ENCODE data around the gene CRYBG2. TPM values are rescaled to one million over a fixed set of nuclear protein-coding genes. Genes with fewer than 3 reads are reported as not detected.

CRYBG2 gene
- total RNA-seq, 2 donors from 2014 or later = 0.52 TPM; not detected in 1

DNA sequence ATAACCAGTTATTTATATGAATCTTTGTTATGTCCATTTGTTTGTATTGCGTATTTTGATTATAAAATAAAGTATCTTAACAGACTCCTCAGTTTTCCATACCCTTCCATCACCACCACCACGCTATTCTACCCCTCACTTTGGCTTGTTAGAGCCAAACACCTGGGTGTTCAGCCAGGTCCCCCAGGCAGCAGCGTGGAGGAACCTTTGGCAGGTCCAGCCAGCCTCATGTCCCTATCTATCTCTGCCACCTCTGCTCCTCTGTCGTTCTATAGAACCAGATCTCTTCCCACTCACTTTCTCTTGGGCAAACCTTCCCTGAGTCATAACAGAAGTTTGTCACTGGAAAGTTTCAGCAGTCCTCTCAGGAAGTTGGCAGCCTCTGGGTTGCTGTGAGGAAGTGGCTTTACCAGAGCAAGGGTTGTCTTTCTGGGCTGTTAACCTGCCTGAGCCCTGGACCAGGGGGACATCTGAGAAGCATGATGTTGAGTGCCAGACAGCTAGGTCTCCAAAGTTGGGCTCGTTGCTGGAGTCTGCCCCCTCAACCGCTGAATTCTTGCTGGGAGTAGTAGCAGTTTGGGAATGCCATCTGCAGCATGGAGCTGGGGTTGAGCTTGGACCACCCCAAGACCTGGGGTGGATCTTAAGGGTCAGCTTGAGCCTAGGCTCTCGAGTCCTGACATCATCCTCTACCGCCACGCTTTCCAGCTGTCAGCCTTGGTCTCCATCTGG, 75.0 kb downstream of the CRYBG2 start:
- intact Hi-C loops (cut with DNase I) = no loop called here
- no peak for DNase-seq (ENCODE audit: low spot score)

DNA sequence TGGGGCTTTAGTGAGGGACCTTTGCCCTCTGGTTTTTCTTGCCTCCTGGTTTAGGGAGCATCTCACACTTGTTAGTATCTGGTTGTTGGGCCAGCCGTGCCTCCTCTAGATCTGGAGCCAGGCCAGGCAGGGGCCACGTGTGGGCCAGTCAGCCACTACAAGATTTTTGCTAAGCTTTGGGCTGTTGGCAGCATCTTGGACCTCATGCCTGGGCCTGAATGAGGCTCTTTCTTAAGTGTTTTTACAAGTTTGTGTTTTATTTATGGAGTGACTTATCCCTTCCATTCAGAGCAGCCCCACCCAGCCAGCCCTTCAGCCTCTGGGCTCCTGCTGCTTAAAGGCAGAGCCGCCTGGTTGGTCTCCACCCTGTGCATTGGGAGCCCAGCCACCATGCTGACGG, 75.6 kb downstream of the CRYBG2 start:
- peak; percentile 93 for DNase-seq (ENCODE audit: low spot score)
- intact Hi-C loops (cut with DNase I) = no loop called here

DNA sequence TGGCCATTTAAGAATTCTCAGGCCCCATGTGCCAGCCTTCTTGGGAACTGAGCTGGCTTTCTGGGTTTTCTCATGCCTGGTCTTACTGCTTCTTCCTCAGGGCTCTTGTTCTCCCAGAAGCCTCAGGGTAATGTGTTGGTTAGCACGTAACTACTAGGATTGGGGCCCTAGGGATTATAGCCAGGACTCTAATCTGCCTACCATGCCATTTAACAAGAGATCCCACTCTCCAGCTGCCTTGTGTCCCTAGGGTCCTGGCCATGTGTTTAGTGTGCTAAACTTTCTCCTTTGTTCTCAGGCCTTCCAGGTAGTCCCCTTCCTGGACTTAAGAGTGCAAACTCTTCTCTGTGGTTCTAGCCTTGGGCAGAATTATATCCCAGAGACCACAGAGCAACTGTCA, 76.2 kb downstream of the CRYBG2 start:
- no peak for DNase-seq (ENCODE audit: low spot score)
- intact Hi-C loops (cut with DNase I) = no loop called here

DNA sequence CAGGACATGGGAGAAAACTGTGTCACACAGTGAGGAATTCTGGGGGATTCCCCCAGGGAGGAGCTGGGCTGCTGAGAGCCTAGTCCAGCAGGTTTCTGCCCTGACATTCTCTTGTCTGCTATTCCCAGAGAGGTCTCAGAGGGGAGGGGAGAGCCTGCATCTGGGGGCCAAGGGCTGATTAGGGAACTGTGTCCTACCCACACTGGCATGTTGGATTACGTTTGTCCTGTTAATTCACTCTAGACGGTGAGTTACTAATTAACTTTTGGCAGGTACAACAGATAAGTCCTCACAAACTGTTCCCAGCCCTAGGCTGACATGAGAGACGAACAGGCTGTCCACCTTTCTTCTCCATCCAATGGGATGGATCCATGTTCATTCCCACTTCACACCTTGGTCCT, 76.7 kb downstream of the CRYBG2 start:
- no peak for DNase-seq (ENCODE audit: low spot score)
- intact Hi-C loops (cut with DNase I) = no loop called here

DNA sequence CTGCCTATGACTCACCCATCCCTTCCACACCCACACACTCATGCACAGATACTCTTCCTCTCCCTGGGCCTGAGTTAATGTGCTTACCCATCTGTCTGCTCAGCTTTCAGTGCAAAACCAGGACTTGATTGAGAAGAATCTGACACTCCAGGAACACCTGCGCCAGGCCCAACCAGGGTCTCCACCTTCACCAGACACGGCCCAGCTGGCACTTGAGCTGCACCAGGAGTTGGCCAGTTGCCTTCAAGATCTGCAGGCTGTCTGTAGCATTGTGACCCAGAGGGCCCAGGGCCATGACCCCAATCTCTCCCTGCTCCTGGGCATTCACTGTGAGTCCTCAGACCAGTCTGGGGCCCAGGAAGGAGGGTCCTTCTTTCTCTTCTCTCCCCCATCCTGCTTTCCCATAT, 77.5 kb downstream of the CRYBG2 start:
- intact Hi-C loops (cut with DNase I) = no loop called here
- DNase-seq (ENCODE audit: low spot score) = no peak

DNA sequence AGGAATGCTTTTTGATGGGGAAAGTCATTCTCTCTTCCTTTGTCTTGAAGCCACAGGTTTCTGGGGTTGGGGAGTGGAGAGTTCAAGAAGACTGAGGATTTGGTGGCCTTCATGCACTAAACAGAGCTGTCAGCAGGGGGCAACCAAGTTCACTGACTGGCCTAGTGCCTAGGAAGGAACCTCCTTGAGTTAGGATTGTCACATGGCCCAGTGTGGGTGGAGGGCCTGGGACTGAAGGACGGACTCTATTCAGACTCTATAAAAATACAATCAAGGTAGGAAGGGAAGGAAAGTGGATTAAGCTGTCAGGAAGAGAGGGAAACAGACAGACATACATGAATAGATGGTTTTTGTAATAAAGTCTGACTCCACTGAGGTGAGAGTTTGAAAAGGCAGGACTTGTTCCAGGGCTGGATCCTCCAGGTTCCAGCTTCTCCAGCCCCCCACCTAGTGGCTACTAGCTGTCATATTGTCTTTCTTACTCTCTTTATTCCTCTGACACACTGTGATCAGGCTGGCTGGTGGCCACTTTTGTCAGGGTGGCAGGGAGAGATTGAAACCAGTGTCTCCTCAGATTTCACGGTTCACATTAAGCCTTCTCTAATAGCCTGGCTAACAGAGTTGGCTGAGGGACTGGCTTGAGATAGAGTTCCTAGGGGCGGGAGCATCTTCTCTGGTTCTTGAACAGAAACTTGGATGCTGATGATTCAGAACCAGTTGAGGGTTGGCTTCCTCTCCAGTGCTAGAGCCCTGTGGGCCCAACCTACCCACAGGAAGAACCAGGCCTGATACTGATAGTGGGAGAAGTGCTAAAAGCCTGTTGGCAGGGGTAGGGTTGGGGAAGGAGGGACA, 78.1 kb downstream of the CRYBG2 start:
- DNase-seq (ENCODE audit: low spot score) = peak; percentile 94
- intact Hi-C loops (cut with DNase I) = loop anchor here in 1 of 2 donors (2.0 kb wide), 1 partner anchor 47 kb away; no protein-coding TSS in a partner anchor

DNA sequence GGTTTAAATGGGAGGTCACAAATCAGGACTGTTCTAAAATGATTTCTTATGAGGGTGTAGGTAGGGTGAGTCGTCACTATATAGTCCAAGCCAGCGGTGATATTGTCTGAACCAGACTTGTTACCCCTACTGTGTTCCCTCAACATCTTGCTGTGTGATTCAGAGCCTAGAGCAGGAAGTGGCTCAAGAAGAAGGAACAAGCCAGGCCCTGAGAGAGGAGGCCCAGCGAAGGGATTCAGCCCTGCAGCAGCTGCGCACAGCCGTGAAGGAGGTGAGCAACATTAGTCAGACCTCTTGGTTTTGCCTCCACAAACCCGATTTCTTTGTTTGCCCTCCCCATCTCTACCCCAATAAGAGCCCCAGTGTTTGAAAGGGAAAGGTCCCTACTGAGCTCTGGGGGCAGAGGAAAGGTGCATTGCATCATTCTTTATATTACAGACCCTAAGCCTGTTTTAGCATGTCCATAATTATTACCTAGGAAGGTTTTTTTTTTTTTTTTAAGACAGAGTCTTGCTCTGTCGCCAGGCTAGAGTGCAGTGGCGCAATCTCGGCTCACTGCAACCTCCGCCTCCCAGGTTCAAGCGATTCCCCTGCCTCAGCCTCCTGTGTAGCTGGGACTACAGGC, 79.0 kb downstream of the CRYBG2 start:
- intact Hi-C loops (cut with DNase I) = loop anchor here (2.0 to 5.0 kb wide), 2 partner anchors 47 to 48 kb away; no protein-coding TSS in a partner anchor
- DNase-seq (ENCODE audit: low spot score) = no peak

Other genes with a start within 250 kb of the CRYBG2 start
- 1 to 10 TPM; 8.1 to 8.4 TPM for gene PDIK1L, start 242.3 kb downstream of the CRYBG2 start, total RNA-seq
- gene FAM110D, start 195.1 kb downstream of the CRYBG2 start, total RNA-seq = 1 to 10 TPM; 4.5 to 4.7 TPM
- gene C1orf232, start 185.2 kb downstream of the CRYBG2 start, total RNA-seq = not detected
- 10 to 100 TPM; 14.9 to 17.6 TPM for gene ZNF593, start 184.2 kb downstream of the CRYBG2 start, total RNA-seq
- not detected for gene ZNF593OS, start 182.3 kb downstream of the CRYBG2 start, total RNA-seq
- 1 to 10 TPM in 1 of 2 donors, under 1 TPM in 1; 0.32 to 2.4 TPM for gene CNKSR1, start 176.6 kb downstream of the CRYBG2 start, total RNA-seq
- not detected for gene CATSPER4, start 163.5 kb downstream of the CRYBG2 start, total RNA-seq
- 1 to 10 TPM; 2.8 to 3.7 TPM for gene CEP85, start 119.9 kb downstream of the CRYBG2 start, total RNA-seq
- 100 to 1,000 TPM; 163 to 190 TPM for gene SH3BGRL3, start 74.0 kb downstream of the CRYBG2 start, total RNA-seq
- 10 to 100 TPM; 12.2 to 17.1 TPM for gene UBXN11, start 47.5 kb downstream of the CRYBG2 start, total RNA-seq
- 10 to 100 TPM in 1 of 2 donors, 1 to 10 TPM in 1; 7.0 to 16.1 TPM for gene CD52, start 36.2 kb downstream of the CRYBG2 start, total RNA-seq
- gene ZNF683, start 18.6 kb upstream of the CRYBG2 start, total RNA-seq = not detected
- not detected for gene LIN28A, start 56.7 kb upstream of the CRYBG2 start, total RNA-seq
- gene DHDDS, start 78.2 kb upstream of the CRYBG2 start, total RNA-seq = 10 to 100 TPM; 43.3 to 45.2 TPM
- gene HMGN2, start 118.3 kb upstream of the CRYBG2 start, total RNA-seq = 100 to 1,000 TPM; 129 to 265 TPM
- 10 to 100 TPM; 10.2 to 13.9 TPM for gene RPS6KA1, start 175.6 kb upstream of the CRYBG2 start, total RNA-seq